CD4-positive, alpha-beta T cell (primary cell): ENCODE results near the gene INPP4B. TPM values are rescaled to one million over a fixed set of nuclear protein-coding genes. Genes with fewer than 3 reads are reported as not detected.

Experiments used
- ATAC-seq: fragments of 200-7000 bp; cut with Tn5 transposase; one replicate; pipeline ENCODE4 v1.10.0; 2022; ENCODE audit warnings: mild to moderate bottlenecking; ENCODE audit not compliant: poor library complexity
- CTCF ChIA-PET: fragments of 350-600 bp; sonication (Branson Sonifier 250); formaldehyde crosslinking; loops from one replicate; lab custom pipeline; 2021; ENCODE audit warnings: antibody characterized with exemption, inconsistent platforms; lab: Charles Lee
- POLR2A ChIA-PET: fragments of 350-600 bp; sonication (Branson Sonifier 250); formaldehyde crosslinking; loops from one replicate; lab custom pipeline; 2021; ENCODE audit warnings: antibody characterized with exemption, inconsistent platforms; lab: Charles Lee
- DNase-seq, 14 experiments: peaks; one replicate each; pipeline ENCODE4 v3.0.0-alpha.2; 2013 to 2020; ENCODE audit warnings: mixed read lengths in 2 of 14
- H3K27ac ChIP-seq, 2 donors: one replicate each; pipeline versions ENCODE4 v1.5.1 to v1.7.0; 2013; ENCODE audit warnings: low read length in 2 of 2, low read depth in 1 of 2, mild to moderate bottlenecking in 1 of 2
- H3K27me3 ChIP-seq, 2 experiments: 1 replicate in 1 of 2; 2 replicates in 1 of 2; pipeline versions ENCODE4 v1.6.1 to v1.7.0; 2013; ENCODE audit warnings: low read length in 2 of 2, control low read depth in 1 of 2, mild to moderate bottlenecking in 1 of 2, moderate library complexity in 1 of 2; ENCODE audit not compliant: insufficient read depth in 2 of 2, control insufficient read depth in 1 of 2
- H3K36me3 ChIP-seq: one replicate; pipeline ENCODE4 v1.6.1; 2013; ENCODE audit warnings: low read length, control low read depth; ENCODE audit not compliant: insufficient read depth
- H3K4me1 ChIP-seq: one replicate; pipeline ENCODE4 v1.6.1; 2013; ENCODE audit warnings: low read length, control low read depth; ENCODE audit not compliant: insufficient read depth
- H3K4me3 ChIP-seq: one replicate; pipeline ENCODE4 v1.5.1; 2013; ENCODE audit warnings: mild to moderate bottlenecking, low read length, moderate library complexity
- H3K9me3 ChIP-seq, 2 experiments: 1 replicate in 1 of 2; 2 replicates in 1 of 2; pipeline versions ENCODE4 v1.6.1 to v1.7.0; 2013; ENCODE audit warnings: low read length in 2 of 2, mild to moderate bottlenecking in 2 of 2, control low read depth in 1 of 2, moderate library complexity in 1 of 2; ENCODE audit not compliant: control insufficient read depth in 1 of 2, insufficient read depth in 1 of 2
- H3K27ac Mint-ChIP-seq: one replicate; pipeline ENCODE4 v1.8.0; 2020; ENCODE audit warnings: mixed read lengths
- H3K27me3 Mint-ChIP-seq: one replicate; pipeline ENCODE4 v1.8.0; 2021; ENCODE audit warnings: mixed read lengths
- H3K36me3 Mint-ChIP-seq: one replicate; pipeline ENCODE4 v1.8.0; 2021; ENCODE audit warnings: low read depth, mixed read lengths
- H3K4me1 Mint-ChIP-seq: one replicate; pipeline ENCODE4 v1.8.0; 2021; ENCODE audit warnings: low read depth, mixed read lengths
- H3K4me3 Mint-ChIP-seq: one replicate; pipeline ENCODE4 v1.8.0; 2020; ENCODE audit warnings: mild to moderate bottlenecking, mixed read lengths
- H3K9me3 Mint-ChIP-seq: one replicate; pipeline ENCODE4 v1.8.0; 2020; ENCODE audit warnings: mixed read lengths
- CTCF ChIP-seq: fragments of 200-600 bp; IDR thresholded peaks from one replicate; pipeline ENCODE4 v1.8.0; 2022; ENCODE audit warnings: antibody characterized with exemption, mild to moderate bottlenecking
- intact Hi-C, 2 experiments: fragments of 100-400 bp; cut with DNase I in 1 of 2; cut with micrococcal nuclease in 1 of 2; formaldehyde crosslinking; loops; one replicate each; pipeline versions ENCODE4 v1.15.1 to v1.9.0; 2023 to 2025; cut with DNase I, micrococcal nuclease
- total RNA-seq, 174 experiments: library from RNA in 2 of 174; stranded (reverse) in 2 of 174; gene quantifications; one replicate each; pipeline ENCODE4 v1.2.3 and lab custom pipeline; 2021 to 2026

INPP4B gene
- total RNA-seq, 2 experiments from 2014 or later = 50.7 to 53.8 TPM

GRCh38 chr4:142698552-142698951, 147.5 kb downstream of the INPP4B start:
- H3K4me1 Mint-ChIP-seq = peaks cover 73% of the 10 kb centered on the region
- H3K9me3 ChIP-seq = peaks cover 0 to 5% of the 10 kb centered on the region in 2 experiments
- peak overlapping the region; percentile 18 for H3K4me3 Mint-ChIP-seq
- DNase-seq (peak in 1 of 14 experiments; percentile 17), ATAC-seq (no peak)
- H3K27me3 Mint-ChIP-seq = no peaks in the 10 kb centered on the region
- peaks cover 38% of the 10 kb centered on the region for H3K4me1 ChIP-seq
- H3K4me3 ChIP-seq = no peak overlapping the region
- TF ChIP-seq CTCF = no peak
- ChIA-PET POLR2A (interaction anchor here (0.7 to 4.4 kb wide), 7 partner anchors 9 to 345 kb away, joined by 3 to 32 read pairs (median 4); no protein-coding TSS in a partner anchor), CTCF (interaction anchor here (1.4 to 1.8 kb wide), 2 partner anchors 12 to 22 kb away, joined by 3 to 4 read pairs; no protein-coding TSS in a partner anchor)
- H3K36me3 ChIP-seq = no peaks in the 10 kb centered on the region
- no peaks in the 10 kb centered on the region for H3K27me3 ChIP-seq
- no peak overlapping the region for H3K27ac Mint-ChIP-seq
- H3K36me3 Mint-ChIP-seq = peaks cover 13% of the 10 kb centered on the region
- no peaks in the 10 kb centered on the region for H3K9me3 Mint-ChIP-seq
- intact Hi-C loops = loop anchor here in 1 of 2 experiments (2.0 kb wide), 1 partner anchor 14 kb away; no protein-coding TSS in a partner anchor
- peak overlapping the region in 1 of 2 donors; percentile 76 for H3K27ac ChIP-seq

GRCh38 chr4:142697928-142698327, 148.2 kb downstream of the INPP4B start:
- no peak for DNase-seq
- H3K27ac ChIP-seq = peak overlapping the region; percentile 74 to 76

GRCh38 chr4:142697320-142697719, 148.8 kb downstream of the INPP4B start:
- Mint-ChIP-seq H3K9me3 (no peaks in the 10 kb centered on the region), H3K4me1 (peaks cover 80% of the 10 kb centered on the region), H3K27ac (no peak overlapping the region), H3K4me3 (peak overlapping the region; percentile 70), H3K27me3 (no peaks in the 10 kb centered on the region), H3K36me3 (peaks cover 13% of the 10 kb centered on the region)
- ChIA-PET CTCF (no interaction called here), POLR2A (interaction anchor here (0.9 to 4.4 kb wide), 9 partner anchors 10 to 343 kb away, joined by 3 to 32 read pairs (median 5); no protein-coding TSS in a partner anchor)
- H3K27ac ChIP-seq = peak overlapping the region; percentile 74 to 76
- ATAC-seq (no peak), DNase-seq (no peak)
- H3K4me1 ChIP-seq = peaks cover 33% of the 10 kb centered on the region
- peaks cover 0 to 2% of the 10 kb centered on the region in 2 experiments for H3K9me3 ChIP-seq
- H3K4me3 ChIP-seq = no peak overlapping the region
- intact Hi-C loops = no loop called here
- no peaks in the 10 kb centered on the region for H3K27me3 ChIP-seq
- no peaks in the 10 kb centered on the region for H3K36me3 ChIP-seq
- TF ChIP-seq CTCF = no peak

More at GRCh38 chr4:142697928-142698327, 148.2 kb downstream of the INPP4B start:
- intact Hi-C loops = loop anchor here in 1 of 2 experiments (2.0 kb wide), 1 partner anchor 15 kb away; no protein-coding TSS in a partner anchor
- no peaks in the 10 kb centered on the region for H3K36me3 ChIP-seq
- peaks cover 36% of the 10 kb centered on the region for H3K4me1 ChIP-seq
- H3K9me3 ChIP-seq = peaks cover 0 to 5% of the 10 kb centered on the region in 2 experiments
- no peaks in the 10 kb centered on the region for H3K27me3 ChIP-seq
- no peaks in the 10 kb centered on the region for H3K27me3 Mint-ChIP-seq
- no peak overlapping the region for H3K27ac Mint-ChIP-seq
- POLR2A ChIA-PET = interaction anchor here (0.9 to 4.4 kb wide), 5 partner anchors 11 to 345 kb away, joined by 3 to 32 read pairs (median 4); no protein-coding TSS in a partner anchor
- ATAC-seq = no peak
- TF ChIP-seq CTCF = no peak
- H3K4me3 Mint-ChIP-seq = no peak overlapping the region
- no peaks in the 10 kb centered on the region for H3K9me3 Mint-ChIP-seq
- H3K36me3 Mint-ChIP-seq = peaks cover 13% of the 10 kb centered on the region
- peaks cover 75% of the 10 kb centered on the region for H3K4me1 Mint-ChIP-seq
- H3K4me3 ChIP-seq = no peak overlapping the region
- CTCF ChIA-PET = interaction anchor here (1.4 kb wide), 1 partner anchor 13 kb away, joined by 3 read pairs; no protein-coding TSS in a partner anchor
